HepG2 (cell line): ENCODE data around the gene ADSS1. TPM values are rescaled to one million over a fixed set of nuclear protein-coding genes. Genes with fewer than 3 reads are reported as not detected.

Experiments used
- ESRRA ChIP-seq: sonication (generic); formaldehyde crosslinking; IDR thresholded peaks from 2 replicates; pipeline ENCODE4 v1.5.1; 2020; ENCODE audit warnings: mild to moderate bottlenecking, low read depth, missing genetic modification reagents
- GLI4 ChIP-seq: sonication (generic); formaldehyde crosslinking; IDR thresholded peaks from 2 replicates; pipeline ENCODE4 v1.5.1; 2020; ENCODE audit warnings: missing genetic modification reagents, mild to moderate bottlenecking, moderate library complexity, borderline replicate concordance
- NONO ChIP-seq, 2 experiments: fragments of 450-650 bp in 1 of 2; sonication (generic) in 1 of 2; formaldehyde crosslinking in 1 of 2; IDR thresholded peaks in 1 of 2; conservative IDR thresholded peaks in 1 of 2; 2 replicates each; pipeline versions ENCODE4 v1.6.1 to v1.8.0; 2017 to 2022; ENCODE audit warnings: mild to moderate bottlenecking in 1 of 2, missing genetic modification reagents in 1 of 2, moderate library complexity in 1 of 2
- TRIM24 ChIP-seq: sonication (generic); formaldehyde crosslinking; IDR thresholded peaks from 2 replicates; pipeline ENCODE4 v1.8.0; 2022; ENCODE audit warnings: mild to moderate bottlenecking, missing genetic modification reagents
- ZC3H13 ChIP-seq: sonication (generic); formaldehyde crosslinking; IDR thresholded peaks from 2 replicates; pipeline ENCODE4 v1.8.1; 2023; ENCODE audit warnings: mild to moderate bottlenecking, missing genetic modification reagents, moderate library complexity
- ZEB1 ChIP-seq: IDR thresholded peaks from 2 replicates; pipeline ENCODE4 v1.6.1; 2012; ENCODE audit warnings: mild to moderate bottlenecking, low read depth, inconsistent platforms; ENCODE audit not compliant: insufficient replicate concordance
- ZFP41 ChIP-seq: sonication (generic); formaldehyde crosslinking; IDR thresholded peaks from 2 replicates; pipeline ENCODE4 v1.4.0; 2020; ENCODE audit warnings: mild to moderate bottlenecking, missing genetic modification reagents, borderline replicate concordance
- ZNF510 ChIP-seq: sonication (generic); formaldehyde crosslinking; IDR thresholded peaks from 2 replicates; pipeline ENCODE4 v1.4.0; 2020; ENCODE audit warnings: low read depth, mild to moderate bottlenecking, missing genetic modification reagents
- ZNF614 ChIP-seq: IDR thresholded peaks from 2 replicates; pipeline ENCODE4 v1.6.1; 2018; ENCODE audit warnings: missing biosample characterization, missing genetic modification reagents, inconsistent platforms, borderline replicate concordance
- ZNF768 ChIP-seq: sonication (generic); formaldehyde crosslinking; IDR thresholded peaks from 2 replicates; pipeline ENCODE4 v1.4.0; 2020; ENCODE audit warnings: missing genetic modification reagents
- polyA plus RNA-seq, 8 experiments: library from polyadenylated mRNA; depleted of rRNA in 3 of 8; stranded (reverse) in 7 of 8; unstranded in 1 of 8; fragments of >200 nt; fragmentation: Illumina TruSeq in 4 of 8; extraction: Trizol in 4 of 8; gene quantifications; 2 replicates each; pipeline versions ENCODE4 v1.2.1 to v1.2.3, GENCODE V29; 2011 to 2016; ENCODE audit warnings: low read depth in 4 of 8, missing spikeins in 1 of 8, mixed read lengths in 1 of 8; ENCODE audit not compliant: insufficient read depth in 1 of 8
- total RNA-seq, 5 experiments: library from RNA; depleted of rRNA; stranded (reverse); fragments of >200 nt; fragmentation: Illumina TruSeq; extraction: Trizol; gene quantifications; 2 replicates each; pipeline ENCODE4 v1.2.3, GENCODE V29; 2016; ENCODE audit warnings: low read depth in 1 of 5
- TF ChIP-seq, protein P1 (sequence below): sonication (generic); formaldehyde crosslinking; IDR thresholded peaks from 2 replicates; pipeline ENCODE4 v1.5.0; 2020; ENCODE audit warnings: mild to moderate bottlenecking, missing genetic modification reagents
- TF ChIP-seq, protein P2 (sequence below): IDR thresholded peaks from 2 replicates; pipeline ENCODE4 v1.6.1; 2016; ENCODE audit warnings: missing compliant biosample characterization, missing genetic modification reagents, borderline replicate concordance

ADSS1 gene
- total and polyA plus RNA-seq, 2 of the 13 experiments (the other 11 are each of a cell fraction or from before 2014, with no cell fraction given) = 1.0 to 36.7 TPM

DNA sequence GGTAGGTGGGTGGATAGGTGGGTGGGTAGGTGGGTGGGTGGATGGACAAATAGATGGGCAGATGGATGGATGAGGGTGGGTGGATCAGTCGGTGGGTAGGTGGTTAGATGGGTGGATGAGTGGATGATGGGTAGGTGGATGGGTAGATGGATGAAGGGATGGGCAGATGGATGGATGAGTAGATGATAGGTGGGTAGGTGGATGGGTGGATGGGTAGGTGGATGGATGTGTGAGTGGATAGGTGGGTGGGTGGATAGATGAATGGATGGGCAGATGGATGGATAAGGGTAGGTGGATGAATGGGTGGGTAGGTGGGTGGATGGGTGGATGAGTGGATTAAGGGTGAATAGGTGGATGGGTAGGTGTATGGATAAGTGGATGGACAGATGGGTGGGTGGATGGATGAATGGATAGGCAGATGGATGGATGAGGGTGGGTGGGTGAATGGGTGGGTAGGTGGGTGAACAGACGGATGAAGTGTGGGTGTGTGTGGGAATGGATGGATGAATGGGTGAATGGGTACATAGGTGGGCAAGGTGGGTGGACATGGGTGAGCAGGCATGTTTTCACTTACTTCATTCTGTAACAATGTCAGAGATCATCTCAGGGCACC lies 37.9 kb upstream of the ADSS1 start (continued):
- TF ChIP-seq, protein P1, sequence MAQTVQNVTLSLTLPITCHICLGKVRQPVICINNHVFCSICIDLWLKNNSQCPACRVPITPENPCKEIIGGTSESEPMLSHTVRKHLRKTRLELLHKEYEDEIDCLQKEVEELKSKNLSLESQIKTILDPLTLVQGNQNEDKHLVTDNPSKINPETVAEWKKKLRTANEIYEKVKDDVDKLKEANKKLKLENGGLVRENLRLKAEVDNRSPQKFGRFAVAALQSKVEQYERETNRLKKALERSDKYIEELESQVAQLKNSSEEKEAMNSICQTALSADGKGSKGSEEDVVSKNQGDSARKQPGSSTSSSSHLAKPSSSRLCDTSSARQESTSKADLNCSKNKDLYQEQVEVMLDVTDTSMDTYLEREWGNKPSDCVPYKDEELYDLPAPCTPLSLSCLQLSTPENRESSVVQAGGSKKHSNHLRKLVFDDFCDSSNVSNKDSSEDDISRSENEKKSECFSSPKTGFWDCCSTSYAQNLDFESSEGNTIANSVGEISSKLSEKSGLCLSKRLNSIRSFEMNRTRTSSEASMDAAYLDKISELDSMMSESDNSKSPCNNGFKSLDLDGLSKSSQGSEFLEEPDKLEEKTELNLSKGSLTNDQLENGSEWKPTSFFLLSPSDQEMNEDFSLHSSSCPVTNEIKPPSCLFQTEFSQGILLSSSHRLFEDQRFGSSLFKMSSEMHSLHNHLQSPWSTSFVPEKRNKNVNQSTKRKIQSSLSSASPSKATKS (CRISPR knock-in tag) = no peak
- TF ChIP-seq TRIM24 (no peak), GLI4 (CRISPR knock-in tag) (no peak), ZEB1 (no peak), ZFP41 (CRISPR knock-in tag) (no peak), NONO (IDR thresholded peaks at IDR 0.05) (no peak), NONO (CRISPR knock-in tag; conservative IDR thresholded peaks at IDR 0.05) (no peak), ZC3H13 (no peak), ZNF614 (CRISPR knock-in tag) (no peak), ESRRA (CRISPR knock-in tag) (no peak), ZNF510 (CRISPR knock-in tag) (no peak), ZNF768 (CRISPR knock-in tag) (no peak)
- TF ChIP-seq, protein P2, sequence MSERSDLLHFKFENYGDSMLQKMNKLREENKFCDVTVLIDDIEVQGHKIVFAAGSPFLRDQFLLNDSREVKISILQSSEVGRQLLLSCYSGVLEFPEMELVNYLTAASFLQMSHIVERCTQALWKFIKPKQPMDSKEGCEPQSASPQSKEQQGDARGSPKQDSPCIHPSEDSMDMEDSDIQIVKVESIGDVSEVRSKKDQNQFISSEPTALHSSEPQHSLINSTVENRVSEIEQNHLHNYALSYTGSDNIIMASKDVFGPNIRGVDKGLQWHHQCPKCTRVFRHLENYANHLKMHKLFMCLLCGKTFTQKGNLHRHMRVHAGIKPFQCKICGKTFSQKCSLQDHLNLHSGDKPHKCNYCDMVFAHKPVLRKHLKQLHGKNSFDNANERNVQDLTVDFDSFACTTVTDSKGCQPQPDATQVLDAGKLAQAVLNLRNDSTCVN (CRISPR knock-in tag) = no peak
